H9 (cell line): ENCODE measurements around the gene NTMT1. TPM values are rescaled to one million over a fixed set of nuclear protein-coding genes. Genes with fewer than 3 reads are reported as not detected.

Source experiments
- DNase-seq: peaks from one replicate; pipeline ENCODE4 v3.0.0-alpha.2; 2017
- H2AFZ ChIP-seq: one replicate; pipeline ENCODE4 v1.6.1; 2013; ENCODE audit warnings: mild to moderate bottlenecking, low read length, control low read depth, moderate library complexity
- H2AK5ac ChIP-seq: 2 replicates; pipeline ENCODE4 v1.6.1; 2013; ENCODE audit warnings: low read length, control low read depth, mixed read lengths; ENCODE audit not compliant: insufficient read length
- H2BK120ac ChIP-seq: one replicate; pipeline ENCODE4 v1.6.1; 2013; ENCODE audit warnings: low read depth, mild to moderate bottlenecking, low read length, control low read depth, inconsistent platforms; ENCODE audit not compliant: poor library complexity, severe bottlenecking
- H2BK12ac ChIP-seq: 2 replicates; pipeline ENCODE4 v1.6.1; 2013; ENCODE audit warnings: low read length, control low read depth, mixed read lengths, low read depth; ENCODE audit not compliant: insufficient read length
- H2BK15ac ChIP-seq: 2 replicates; pipeline ENCODE4 v1.6.1; 2013; ENCODE audit warnings: low read depth, low read length, control low read depth
- H2BK20ac ChIP-seq: one replicate; pipeline ENCODE4 v1.6.1; 2013; ENCODE audit warnings: low read depth, mild to moderate bottlenecking, low read length, control low read depth, inconsistent platforms; ENCODE audit not compliant: poor library complexity, severe bottlenecking
- H2BK5ac ChIP-seq: 2 replicates; pipeline ENCODE4 v1.6.1; 2013; ENCODE audit warnings: low read length, control low read depth, mixed read lengths; ENCODE audit not compliant: insufficient read length
- H3K14ac ChIP-seq: 2 replicates; pipeline ENCODE4 v1.6.1; 2013; ENCODE audit warnings: low read length, control low read depth; ENCODE audit not compliant: insufficient read depth
- H3K18ac ChIP-seq: 2 replicates; pipeline ENCODE4 v1.6.1; 2013; ENCODE audit warnings: low read depth, mild to moderate bottlenecking, mixed read lengths, low read length, control low read depth; ENCODE audit not compliant: insufficient read length
- H3K23ac ChIP-seq: 2 replicates; pipeline ENCODE4 v1.6.1; 2013; ENCODE audit warnings: low read length, control low read depth, mixed read lengths, low read depth; ENCODE audit not compliant: insufficient read length
- H3K23me2 ChIP-seq: 2 replicates; pipeline ENCODE4 v1.6.1; 2013; ENCODE audit warnings: low read depth, mild to moderate bottlenecking, mixed read lengths, low read length, control low read depth; ENCODE audit not compliant: insufficient read length, poor library complexity, severe bottlenecking
- H3K27ac ChIP-seq: 2 replicates; pipeline ENCODE4 v1.5.1; 2013; ENCODE audit warnings: low read length, control low read depth, mixed read lengths, low read depth; ENCODE audit not compliant: insufficient read length
- H3K27me3 ChIP-seq: 2 replicates; pipeline ENCODE4 v1.6.1; 2013; ENCODE audit warnings: low read length, control low read depth, inconsistent platforms; ENCODE audit not compliant: insufficient read depth
- H3K4ac ChIP-seq: 2 replicates; pipeline ENCODE4 v1.6.1; 2013; ENCODE audit warnings: low read depth, mild to moderate bottlenecking, control low read depth, inconsistent platforms, low read length, moderate library complexity
- H3K4me1 ChIP-seq: 2 replicates; pipeline ENCODE4 v1.6.1; 2013; ENCODE audit warnings: low read length, control low read depth, inconsistent platforms; ENCODE audit not compliant: insufficient read depth
- H3K4me2 ChIP-seq: 2 replicates; pipeline ENCODE4 v1.6.1; 2013; ENCODE audit warnings: low read length, control low read depth, mixed read lengths; ENCODE audit not compliant: insufficient read length, insufficient read depth
- H3K56ac ChIP-seq: 2 replicates; pipeline ENCODE4 v1.6.1; 2013; ENCODE audit warnings: low read depth, mild to moderate bottlenecking, mixed read lengths, low read length, control low read depth; ENCODE audit not compliant: insufficient read length
- H3K79me1 ChIP-seq: 2 replicates; pipeline ENCODE4 v1.6.1; 2013; ENCODE audit warnings: low read depth, mild to moderate bottlenecking, moderate library complexity, low read length, control low read depth, inconsistent platforms; ENCODE audit not compliant: insufficient read depth, poor library complexity, severe bottlenecking
- H3K79me2 ChIP-seq: 2 replicates; pipeline ENCODE4 v1.6.1; 2013; ENCODE audit warnings: low read length, control low read depth, inconsistent platforms; ENCODE audit not compliant: insufficient read depth
- H3K9ac ChIP-seq: 2 replicates; pipeline ENCODE4 v1.6.1; 2013; ENCODE audit warnings: low read length, control low read depth, mixed read lengths; ENCODE audit not compliant: insufficient read length; ENCODE audit errors: extremely low read depth
- H3K9me3 ChIP-seq: one replicate; pipeline ENCODE4 v1.6.1; 2013; ENCODE audit warnings: low read depth, low read length, inconsistent platforms; ENCODE audit not compliant: control insufficient read depth
- H3T11ph ChIP-seq: one replicate; pipeline ENCODE4 v1.6.1; 2013; ENCODE audit warnings: mild to moderate bottlenecking, low read length, control low read depth, inconsistent platforms
- H4K20me1 ChIP-seq: one replicate; pipeline ENCODE4 v1.6.1; 2013; ENCODE audit not compliant: control insufficient read depth, insufficient read length, insufficient read depth
- H4K5ac ChIP-seq: 2 replicates; pipeline ENCODE4 v1.6.1; 2013; ENCODE audit warnings: low read depth, mild to moderate bottlenecking, mixed read lengths, low read length, control low read depth; ENCODE audit not compliant: insufficient read length
- H4K8ac ChIP-seq: replicated peaks from 2 replicates; pipeline ENCODE4 v1.6.1; 2013; ENCODE audit warnings: low read length, control low read depth, mixed read lengths, low read depth; ENCODE audit not compliant: insufficient read length
- H4K91ac ChIP-seq: 2 replicates; pipeline ENCODE4 v1.6.1; 2013; ENCODE audit warnings: low read depth, mild to moderate bottlenecking, moderate library complexity, mixed read lengths, low read length, control low read depth; ENCODE audit not compliant: insufficient read length
- H3K27ac Mint-ChIP-seq, 3 experiments: 2 replicates in 2 of 3; 3 replicates in 1 of 3; pipeline ENCODE4 v1.8.0; 2020 to 2021; ENCODE audit warnings: mixed read lengths in 3 of 3, mild to moderate bottlenecking in 1 of 3, moderate library complexity in 1 of 3
- H3K27me3 Mint-ChIP-seq: 2 replicates; pipeline ENCODE4 v1.8.0; 2021; ENCODE audit warnings: low read depth, mild to moderate bottlenecking, moderate library complexity, mixed read lengths
- H3K36me3 Mint-ChIP-seq, 3 experiments: 2 replicates in 2 of 3; 3 replicates in 1 of 3; pipeline ENCODE4 v1.8.0; 2020 to 2021; ENCODE audit warnings: low read depth in 3 of 3, mixed read lengths in 3 of 3; ENCODE audit not compliant: insufficient read depth in 1 of 3
- H3K4me1 Mint-ChIP-seq, 2 experiments: 2 replicates each; pipeline ENCODE4 v1.8.0; 2020; ENCODE audit warnings: mixed read lengths in 2 of 2
- H3K4me3 Mint-ChIP-seq, 2 experiments: 2 replicates in 1 of 2; 3 replicates in 1 of 2; pipeline ENCODE4 v1.8.0; 2020 to 2021; ENCODE audit warnings: mild to moderate bottlenecking in 2 of 2, mixed read lengths in 2 of 2, moderate library complexity in 1 of 2
- H3K9me3 Mint-ChIP-seq, 2 experiments: 2 replicates in 1 of 2; 3 replicates in 1 of 2; pipeline ENCODE4 v1.8.0; 2020; ENCODE audit warnings: mild to moderate bottlenecking in 2 of 2, mixed read lengths in 2 of 2, moderate library complexity in 1 of 2
- CTCF ChIP-seq: fragments of 200-600 bp; sonication (generic); conservative IDR thresholded peaks from 3 replicates; pipeline ENCODE4 v1.8.0; 2021; ENCODE audit warnings: antibody characterized with exemption, mild to moderate bottlenecking
- WGBS: extraction: QIAGEN DNeasy Blood & Tissue Kit; methylation state at CpG from one replicate; pipeline ENCODE4 v1.1.7; 2013; ENCODE audit warnings: missing lambda C conversion rate, low lambda C conversion rate, mixed read lengths; ENCODE audit not compliant: insufficient read length; ENCODE audit errors: extremely low coverage; 5-methylcytosine and 5-hydroxymethylcytosine counted together
- total RNA-seq: library from RNA; stranded (reverse); gene quantifications from 2 replicates; pipeline ENCODE4 v1.2.1, GENCODE V29; 2021

The NTMT1 gene
- total RNA-seq, 1 experiment from 2014 or later: 57.9 TPM

- H3K4ac ChIP-seq: no peak overlapping the region
- Mint-ChIP-seq H3K4me3 (peak overlapping the region; percentile 59 to 80), H3K27ac (peak overlapping the region in 1 of 3 experiments; percentile 66; a peak in 1 of 7 replicates), H3K36me3 (no peaks in the 10 kb centered on the region), H3K27me3 (peaks cover 44% of the 10 kb centered on the region), H3K9me3 (no peaks in the 10 kb centered on the region; a peak in 1 of 5 replicates), H3K4me1 (peaks cover 25 to 35% of the 10 kb centered on the region in 2 experiments)
- H4K5ac ChIP-seq: no peak overlapping the region
- H3K14ac ChIP-seq: 0 out of 2 replicates have a peak overlapping the region, but pooled peaks have one; percentile 26
- H2AK5ac ChIP-seq: no peak overlapping the region
- no peak overlapping the region for H2BK12ac ChIP-seq
- H3K4me1 ChIP-seq: peaks cover 5% of the 10 kb centered on the region; the same call in 1 of the 2 replicates
- DNase-seq: peak; percentile 93
- H3K23ac ChIP-seq: no peak overlapping the region
- H2BK5ac ChIP-seq: no peak overlapping the region
- no peaks in the 10 kb centered on the region for H3K79me1 ChIP-seq
- whole genome bisulfite sequencing: no CpG with 5 or more reads among the region's 66 CpGs
- no peaks in the 10 kb centered on the region for H3K9me3 ChIP-seq
- no peak overlapping the region for H2AFZ ChIP-seq
- no peak overlapping the region for H2BK20ac ChIP-seq
- H4K8ac ChIP-seq: no peak overlapping the region
- no peak overlapping the region for H2BK120ac ChIP-seq
- no peak overlapping the region for H3K9ac ChIP-seq
- no peak overlapping the region for H3K18ac ChIP-seq
- H3K23me2 ChIP-seq: peaks cover 5% of the 10 kb centered on the region
- H4K20me1 ChIP-seq: no peaks in the 10 kb centered on the region
- no peak overlapping the region for H3K27ac ChIP-seq
- no peaks in the 10 kb centered on the region for H3K27me3 ChIP-seq
- no peak overlapping the region for H3T11ph ChIP-seq
- no peaks in the 10 kb centered on the region for H3K79me2 ChIP-seq
- H3K56ac ChIP-seq: no peak overlapping the region
- TF ChIP-seq CTCF: peak; percentile 92
- H2BK15ac ChIP-seq: no peak overlapping the region
- H3K4me2 ChIP-seq: peak overlapping the region; percentile 51
- no peak overlapping the region for H4K91ac ChIP-seq
Measured at GRCh38 chr9:129610473-129611306, 15.3 kb upstream of the NTMT1 start.
